KOPT-K1 (cell line): ENCODE measurements around the gene PABPN1L.

Source experiments
- H3K27ac ChIP-seq: fragments of 200-600 bp; sonication (generic); 2 replicates; pipeline ENCODE4 v1.5.1; 2016; ENCODE audit warnings: antibody characterized with exemption, mild to moderate bottlenecking, low read depth, low read length; ENCODE audit not compliant: poor library complexity, severe bottlenecking
- H3K36me3 ChIP-seq: fragments of 200-600 bp; sonication (generic); 2 replicates; pipeline ENCODE4 v1.5.1; 2017; ENCODE audit warnings: antibody characterized with exemption, mild to moderate bottlenecking, low read length, moderate library complexity; ENCODE audit not compliant: insufficient read depth
- H3K9me3 ChIP-seq: fragments of 200-600 bp; sonication (generic); 2 replicates; pipeline ENCODE4 v1.5.1; 2017; ENCODE audit warnings: antibody characterized with exemption, low read length, mild to moderate bottlenecking; ENCODE audit not compliant: insufficient read depth, poor library complexity, severe bottlenecking

PABPN1L gene

GRCh38 chr16:88870608-88871348 is 4.3 kb upstream of the PABPN1L start:
- H3K27ac ChIP-seq: no peak overlapping the region
- H3K9me3 ChIP-seq: no peaks in the 10 kb centered on the region
- peaks cover 19% of the 10 kb centered on the region for H3K36me3 ChIP-seq

GRCh38 chr16:88869673-88869980 is 3.2 kb upstream of the PABPN1L start:
- Histone ChIP-seq H3K36me3 (peaks cover 7% of the 10 kb centered on the region), H3K27ac (no peak overlapping the region), H3K9me3 (no peaks in the 10 kb centered on the region)

GRCh38 chr16:88868974-88869672 is 2.7 kb upstream of the PABPN1L start:
- Histone ChIP-seq H3K36me3 (peaks cover 2% of the 10 kb centered on the region; the same call in 1 of the 2 replicates), H3K9me3 (no peaks in the 10 kb centered on the region), H3K27ac (no peak overlapping the region)

GRCh38 chr16:88867581-88868246 is 1.3 kb upstream of the PABPN1L start:
- no peak overlapping the region for H3K27ac ChIP-seq
- no peaks in the 10 kb centered on the region for H3K36me3 ChIP-seq
- no peaks in the 10 kb centered on the region for H3K9me3 ChIP-seq

GRCh38 chr16:88865742-88866141 is 718 bp downstream of the PABPN1L start:
- no peaks in the 10 kb centered on the region for H3K9me3 ChIP-seq
- no peak overlapping the region for H3K27ac ChIP-seq
- H3K36me3 ChIP-seq: peaks cover 8% of the 10 kb centered on the region

- Histone ChIP-seq H3K27ac (no peak overlapping the region), H3K36me3 (peaks cover 13% of the 10 kb centered on the region), H3K9me3 (no peaks in the 10 kb centered on the region)
These were observed 1.1 kb downstream of the PABPN1L start for GRCh38 chr16:88865310-88865709.

GRCh38 chr16:88864521-88864920 is 1.9 kb downstream of the PABPN1L start:
- Histone ChIP-seq H3K36me3 (peaks cover 21% of the 10 kb centered on the region), H3K27ac (no peak overlapping the region), H3K9me3 (no peaks in the 10 kb centered on the region)

GRCh38 chr16:88864099-88864498 is 2.4 kb downstream of the PABPN1L start:
- Histone ChIP-seq H3K27ac (no peak overlapping the region), H3K36me3 (peaks cover 25% of the 10 kb centered on the region), H3K9me3 (no peaks in the 10 kb centered on the region)

GRCh38 chr16:88863426-88863825 is 3.0 kb downstream of the PABPN1L start:
- Histone ChIP-seq H3K36me3 (peaks cover 30% of the 10 kb centered on the region), H3K9me3 (no peaks in the 10 kb centered on the region), H3K27ac (no peak overlapping the region)

- Histone ChIP-seq H3K27ac (no peak overlapping the region), H3K9me3 (no peaks in the 10 kb centered on the region), H3K36me3 (peaks cover 30% of the 10 kb centered on the region)
These were observed 3.5 kb downstream of the PABPN1L start for GRCh38 chr16:88862968-88863367.

- Histone ChIP-seq H3K36me3 (peaks cover 30% of the 10 kb centered on the region), H3K9me3 (no peaks in the 10 kb centered on the region), H3K27ac (no peak overlapping the region)
These were observed 5.1 kb downstream of the PABPN1L start for GRCh38 chr16:88861359-88861758.

GRCh38 chr16:88859381-88860091 is 6.9 kb downstream of the PABPN1L start:
- H3K27ac ChIP-seq: no peak overlapping the region
- peaks cover 30% of the 10 kb centered on the region for H3K36me3 ChIP-seq
- H3K9me3 ChIP-seq: no peaks in the 10 kb centered on the region

- Histone ChIP-seq H3K36me3 (peaks cover 30% of the 10 kb centered on the region), H3K27ac (peak overlapping the region; percentile 62), H3K9me3 (no peaks in the 10 kb centered on the region)
These were observed 8.6 kb downstream of the PABPN1L start for GRCh38 chr16:88857728-88858339.

- peaks cover 30% of the 10 kb centered on the region for H3K36me3 ChIP-seq
- no peaks in the 10 kb centered on the region for H3K9me3 ChIP-seq
- H3K27ac ChIP-seq: peak within 1 kb of the TSS; percentile 62
These were observed 9.4 kb downstream of the PABPN1L start, which contains the start of the genes GALNS and TRAPPC2L for GRCh38 chr16:88856828-88857727. Gene GALNS (minus strand): TSS chr16:88856947. CDS start chr16:88856877, 70 bp downstream. Gene TRAPPC2L (plus strand): TSS chr16:88857127. CDS start chr16:88857151, 24 bp downstream.
